H1 (cell line): ENCODE measurements around the gene ADRA2B. TPM values are rescaled to one million over a fixed set of nuclear protein-coding genes. Genes with fewer than 3 reads are reported as not detected.
A peak's percentile ranks its signal among the peaks of the same experiment; 100 is the strongest.

Experiments used
- ASH2L ChIP-seq: fragments of 200-600, 300-600 bp; sonication (generic); IDR thresholded peaks from one replicate; pipeline ENCODE4 v1.7.1; 2017; ENCODE audit warnings: low read length
- BACH1 ChIP-seq: IDR thresholded peaks from 2 replicates; pipeline ENCODE4 v1.6.1; 2012; ENCODE audit warnings: low read length, improper control_type of control experiment
- HDAC6 ChIP-seq: IDR thresholded peaks from one replicate; pipeline ENCODE4 v1.7.1; 2012; ENCODE audit warnings: low read depth, mild to moderate bottlenecking, inconsistent platforms, low read length, moderate library complexity
- POLR2AphosphoS5 ChIP-seq: IDR thresholded peaks from 2 replicates; pipeline ENCODE4 v1.6.1; 2011; ENCODE audit warnings: low read depth, low read length
- SRF ChIP-seq: IDR thresholded peaks from 2 replicates; pipeline ENCODE4 v1.6.1; 2011; ENCODE audit warnings: mild to moderate bottlenecking, low read depth, low read length, moderate library complexity
- polyA plus RNA-seq, 7 experiments: library from polyadenylated mRNA; depleted of rRNA in 3 of 7; stranded (reverse) in 5 of 7; unstranded in 2 of 7; fragments of >200 nt in 5 of 7; fragments of 200-250 nt in 2 of 7; gene quantifications; 1 replicate in 5 of 7; 2 replicates in 1 of 7; 4 replicates in 1 of 7; pipeline versions ENCODE4 v1.2.1 to v1.2.3, GENCODE V29; 2011 to 2013; ENCODE audit warnings: missing spikeins in 2 of 7, mixed read lengths in 2 of 7
- total RNA-seq: library from RNA; stranded (reverse); fragmentation: NEBNext Ultra II Directional; extraction: Animal tissue kit (Norgen Biotek cat#: 25700); gene quantifications from 2 replicates; pipeline ENCODE4 v1.2.1, GENCODE V29; 2021

ADRA2B gene
- total and polyA plus RNA-seq, 2 of the 8 experiments (the other 6 are each of a cell fraction or from before 2014, with no cell fraction given), result 5.8 to 6.5 TPM

- TF ChIP-seq ASH2L (peak; percentile 49), POLR2AphosphoS5 (no peak), HDAC6 (no peak), SRF (no peak), BACH1 (no peak; the same call in 1 of the 2 replicates)
Observed at GRCh38 chr2:96148410-96149217, 32.2 kb upstream of the ADRA2B start (continued).
